Stimulated activated CD8-positive, alpha-beta memory T cell treated with anti-CD3 and anti-CD28 coated beads, Interleukin-12 subunit alpha, Interleukin-12 subunit beta, amount 100 ng/mL, for 24 hours (primary cell): ENCODE results near the gene SCMH1.
"Not testable (repeated sequence)": the region's sequence is repeated elsewhere in the genome, so short reads cannot be mapped to it uniquely, and the experiment has no call there.

ENCODE experiments used
- DNase-seq: peaks from one replicate; pipeline ENCODE4 v3.0.0-alpha.2; 2020; ENCODE audit errors: extremely low read depth

SCMH1 gene

GRCh38 chr1:41152622-41153044 is 89.5 kb downstream of the SCMH1 start:
- DNase-seq = no peak

GRCh38 chr1:41151846-41152245 is 90.3 kb downstream of the SCMH1 start:
- DNase-seq = no peak

GRCh38 chr1:41149570-41149969 is 92.5 kb downstream of the SCMH1 start:
- DNase-seq = no peak

- DNase-seq = no peak
Observed at GRCh38 chr1:41144285-41144684, 97.8 kb downstream of the SCMH1 start.

GRCh38 chr1:41138549-41138948 is 103.6 kb downstream of the SCMH1 start:
- no peak for DNase-seq

GRCh38 chr1:41135196-41135947 is 106.7 kb downstream of the SCMH1 start:
- DNase-seq = no peak

- DNase-seq = not testable (repeated sequence)
Observed at GRCh38 chr1:41134325-41134724, 107.8 kb downstream of the SCMH1 start.

GRCh38 chr1:41122851-41123518 is 119.1 kb downstream of the SCMH1 start:
- DNase-seq = no peak

- DNase-seq = no peak
Observed at GRCh38 chr1:41122148-41122547, 120.0 kb downstream of the SCMH1 start.

- DNase-seq = no peak
Observed at GRCh38 chr1:41118645-41119044, 123.5 kb downstream of the SCMH1 start.

- DNase-seq = not testable (repeated sequence)
Observed at GRCh38 chr1:41117241-41117640, 124.9 kb downstream of the SCMH1 start.

- DNase-seq = no peak
Observed at GRCh38 chr1:41110736-41111135, 131.4 kb downstream of the SCMH1 start.

- no peak for DNase-seq
Observed at GRCh38 chr1:41110286-41110685, 131.8 kb downstream of the SCMH1 start.

GRCh38 chr1:41109310-41110197 is 132.6 kb downstream of the SCMH1 start:
- DNase-seq = no peak

- no peak for DNase-seq
Observed at GRCh38 chr1:41108696-41109275, 133.3 kb downstream of the SCMH1 start.

GRCh38 chr1:41103766-41104165 is 138.3 kb downstream of the SCMH1 start:
- DNase-seq = no peak

GRCh38 chr1:41102653-41103052 is 139.5 kb downstream of the SCMH1 start:
- DNase-seq = no peak

GRCh38 chr1:41101950-41102607 is 140.0 kb downstream of the SCMH1 start:
- DNase-seq = no peak

- DNase-seq = no peak
Observed at GRCh38 chr1:41101076-41101475, 141.0 kb downstream of the SCMH1 start.

GRCh38 chr1:41100170-41100569 is 141.9 kb downstream of the SCMH1 start:
- DNase-seq = no peak

GRCh38 chr1:41098730-41099460 is 143.2 kb downstream of the SCMH1 start:
- no peak for DNase-seq
